GM21367 (cell line): Measurements from ENCODE around the gene VAMP2.

Experiments used
- ATAC-seq: cut with Tn5 transposase; IDR thresholded peaks from one replicate; pipeline ENCODE4 v1.9.1; 2021; ENCODE audit not compliant: unreplicated experiment

VAMP2 gene

DNA sequence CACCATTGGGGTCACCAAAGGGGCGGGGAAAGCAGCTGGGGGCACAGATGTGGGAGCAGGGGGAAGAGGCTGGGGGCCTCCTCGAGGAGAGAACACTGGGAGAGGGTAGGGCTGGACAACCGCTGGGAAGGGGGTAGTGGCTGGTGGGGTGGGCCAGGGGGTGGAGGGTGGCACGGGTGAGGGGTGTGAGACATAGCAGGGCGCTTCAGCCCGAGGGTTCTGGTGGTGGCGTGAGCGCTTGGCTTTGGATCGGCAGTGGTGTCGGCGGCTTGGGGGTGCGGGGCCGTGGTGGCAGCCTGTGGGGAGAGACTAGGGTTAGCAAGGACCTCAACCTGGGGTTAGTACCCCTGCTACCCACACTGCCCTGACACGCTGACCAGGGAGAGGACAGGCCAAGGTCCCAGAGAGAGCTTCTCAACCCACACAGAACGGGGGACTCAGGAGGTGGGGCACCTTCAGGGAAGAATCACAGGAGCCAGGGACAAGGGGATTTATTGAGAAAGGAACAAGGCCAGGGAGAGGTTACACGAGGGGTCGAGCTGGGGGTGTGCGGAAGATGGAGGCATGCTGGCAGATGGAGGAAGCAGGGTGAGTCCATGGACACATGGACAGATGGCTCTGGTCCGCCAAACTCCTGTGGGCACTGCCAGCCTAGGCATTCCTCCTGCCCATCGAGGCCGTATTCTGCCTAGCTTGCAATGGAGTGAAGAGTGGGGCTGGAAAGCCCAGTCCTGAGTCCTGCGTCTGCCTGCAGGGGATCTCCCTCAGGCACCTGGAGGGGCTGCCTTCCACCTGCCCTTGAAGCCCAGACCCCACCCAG is 19.0 kb downstream of the VAMP2 start:
- no peak for ATAC-seq

DNA sequence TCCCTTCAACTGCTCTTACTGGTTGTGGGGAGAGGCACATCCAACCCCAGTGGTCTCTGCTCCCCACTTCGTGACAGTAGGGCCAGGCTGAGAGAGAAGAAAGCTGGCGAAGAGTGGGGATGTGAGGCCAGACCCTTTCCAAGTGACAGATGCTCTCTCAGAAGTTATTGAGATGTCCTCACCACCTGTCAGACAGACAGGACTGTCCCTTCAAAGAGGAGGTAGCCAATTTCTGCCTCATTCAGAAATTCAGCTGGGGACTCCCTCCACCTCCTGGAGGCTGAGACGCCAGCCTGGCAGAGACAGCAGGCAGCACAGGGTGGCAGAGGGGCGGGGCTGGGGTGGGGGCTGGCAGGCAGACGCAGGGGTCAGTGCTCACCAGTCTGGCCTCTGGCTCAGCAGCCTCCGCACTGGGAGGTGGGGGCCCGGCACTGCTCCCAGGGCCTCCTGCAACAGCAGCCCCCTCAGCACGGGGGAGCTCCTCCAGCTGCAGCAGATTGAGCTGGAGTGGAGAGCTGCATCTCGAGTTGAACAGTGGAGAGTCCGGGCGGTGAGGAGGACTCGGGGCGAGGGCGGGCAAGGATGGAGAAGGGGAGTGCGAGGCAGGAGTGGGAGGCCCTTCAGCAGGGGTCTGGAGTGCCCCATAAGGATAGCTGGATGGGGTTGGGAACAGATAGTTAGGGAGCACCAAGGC is 19.7 kb downstream of the VAMP2 start:
- no peak for ATAC-seq

DNA sequence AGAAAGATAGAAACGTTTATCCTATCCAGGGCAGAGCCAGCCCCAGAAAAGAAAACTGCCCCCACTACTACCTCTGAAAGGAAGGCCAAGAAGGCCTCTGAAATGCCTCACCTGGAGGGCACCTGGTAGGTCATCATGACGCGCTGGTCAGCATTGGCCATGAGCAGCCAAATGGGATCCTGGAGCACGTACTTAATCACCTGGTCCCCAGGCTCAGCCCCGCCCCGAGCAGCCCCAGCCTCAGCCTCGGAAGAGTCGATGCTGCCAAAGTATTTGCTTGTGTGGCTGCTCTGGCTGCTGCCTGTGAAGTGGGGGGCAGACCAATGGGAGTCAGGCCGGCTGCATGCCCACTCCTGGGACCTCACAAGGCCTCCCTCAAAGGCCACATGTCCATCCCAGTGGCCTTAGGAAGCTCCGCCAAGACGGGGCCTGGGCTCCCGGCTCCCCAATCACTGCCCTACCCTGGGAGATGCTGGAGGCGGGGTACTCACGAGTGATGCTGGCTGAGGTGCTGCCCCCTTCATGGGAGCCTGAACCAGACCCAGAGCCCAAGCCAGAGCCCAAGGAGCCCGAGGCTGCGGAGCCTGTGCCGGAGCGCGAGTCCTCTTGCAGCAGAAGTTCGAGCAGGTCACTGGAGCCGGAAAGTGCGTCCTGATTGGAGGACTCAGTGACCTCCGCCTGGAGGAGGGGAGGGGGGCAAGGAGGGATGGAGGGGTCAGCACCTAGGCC is 20.4 kb downstream of the VAMP2 start:
- ATAC-seq, result no peak

DNA sequence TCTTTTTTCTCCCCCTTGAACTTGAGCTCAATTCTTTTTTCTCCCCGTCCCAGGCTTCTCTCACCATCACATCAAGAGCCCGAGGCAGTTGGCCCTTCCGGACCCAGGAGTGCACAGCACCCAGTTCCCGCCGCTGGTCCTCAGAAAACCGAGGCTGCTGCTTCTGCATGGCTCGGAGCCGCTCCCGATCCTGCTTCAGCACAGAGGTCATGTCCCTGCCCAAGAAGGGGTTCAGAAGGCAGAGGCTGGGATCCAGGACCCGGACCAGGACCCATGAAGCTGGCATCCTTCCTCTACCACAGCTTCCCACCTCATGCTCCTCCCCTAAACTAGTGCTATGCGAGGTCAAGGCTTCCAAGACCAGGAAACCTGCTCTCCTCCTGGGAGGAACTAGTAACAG is 21.0 kb downstream of the VAMP2 start:
- ATAC-seq, result no peak

- ATAC-seq, result no peak
These were observed 21.7 kb downstream of the VAMP2 start for GRCh38 chr17:8141045-8141444.

- ATAC-seq, result no peak
These were observed 22.4 kb downstream of the VAMP2 start for GRCh38 chr17:8140065-8141029.

- peak; percentile 49 for ATAC-seq
These were observed 23.9 kb downstream of the VAMP2 start for GRCh38 chr17:8138672-8139371.

- no peak for ATAC-seq
These were observed 24.4 kb downstream of the VAMP2 start for GRCh38 chr17:8138374-8138671.

GRCh38 chr17:8137645-8138373 is 24.9 kb downstream of the VAMP2 start:
- no peak for ATAC-seq

GRCh38 chr17:8133941-8134340 is 28.8 kb downstream of the VAMP2 start:
- no peak for ATAC-seq

DNA sequence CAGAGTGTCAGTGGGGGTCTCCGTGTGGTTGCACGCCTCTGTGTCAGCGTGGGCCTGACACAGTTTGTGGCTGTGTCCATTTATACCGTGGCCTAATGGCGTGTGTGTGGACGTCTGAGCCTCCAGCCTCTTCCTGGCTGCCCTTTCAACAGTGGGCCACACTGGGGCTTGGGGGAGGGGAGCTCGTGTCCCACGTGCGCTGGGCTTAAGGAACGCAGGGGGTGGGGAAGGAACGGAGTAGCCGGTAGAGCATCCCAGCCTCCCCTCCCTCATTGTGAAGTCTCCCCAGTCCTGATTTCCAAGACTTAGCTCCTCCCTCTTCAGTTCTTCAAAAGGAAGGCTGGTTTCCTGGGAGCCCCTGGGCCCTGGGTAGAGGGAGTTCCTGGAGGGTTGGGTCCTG is 29.3 kb downstream of the VAMP2 start:
- no peak for ATAC-seq

DNA sequence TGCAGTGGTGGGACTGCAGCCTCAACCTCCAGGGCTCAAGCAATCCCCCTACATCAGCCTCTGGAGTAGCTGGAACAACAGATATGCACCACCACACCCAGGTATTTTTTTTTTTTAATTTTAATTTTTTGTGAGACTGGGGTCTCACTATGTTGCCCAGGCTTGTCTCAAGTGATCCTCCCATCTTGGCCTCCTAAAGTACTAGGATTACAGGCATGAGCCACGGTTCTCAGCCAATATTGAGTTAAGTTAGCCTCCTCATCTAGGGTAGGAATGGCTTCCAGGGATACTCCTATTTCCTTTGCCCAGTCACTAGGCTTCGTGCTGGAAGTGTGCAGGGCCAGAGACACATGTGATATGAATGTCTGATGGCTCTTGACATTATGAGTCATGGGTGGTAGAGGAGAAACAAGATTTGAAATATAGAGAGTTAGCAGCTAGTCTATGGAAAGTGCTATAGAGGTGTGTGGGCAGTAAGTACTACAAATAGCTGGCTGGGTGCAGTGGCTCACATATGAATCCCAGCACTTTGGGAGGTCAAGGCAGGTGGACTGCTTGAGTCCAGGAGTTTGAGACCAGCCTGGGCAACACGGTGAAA is 30.8 kb downstream of the VAMP2 start:
- ATAC-seq, result no peak

GRCh38 chr17:8128125-8128784 is 34.5 kb downstream of the VAMP2 start:
- ATAC-seq, result no peak

DNA sequence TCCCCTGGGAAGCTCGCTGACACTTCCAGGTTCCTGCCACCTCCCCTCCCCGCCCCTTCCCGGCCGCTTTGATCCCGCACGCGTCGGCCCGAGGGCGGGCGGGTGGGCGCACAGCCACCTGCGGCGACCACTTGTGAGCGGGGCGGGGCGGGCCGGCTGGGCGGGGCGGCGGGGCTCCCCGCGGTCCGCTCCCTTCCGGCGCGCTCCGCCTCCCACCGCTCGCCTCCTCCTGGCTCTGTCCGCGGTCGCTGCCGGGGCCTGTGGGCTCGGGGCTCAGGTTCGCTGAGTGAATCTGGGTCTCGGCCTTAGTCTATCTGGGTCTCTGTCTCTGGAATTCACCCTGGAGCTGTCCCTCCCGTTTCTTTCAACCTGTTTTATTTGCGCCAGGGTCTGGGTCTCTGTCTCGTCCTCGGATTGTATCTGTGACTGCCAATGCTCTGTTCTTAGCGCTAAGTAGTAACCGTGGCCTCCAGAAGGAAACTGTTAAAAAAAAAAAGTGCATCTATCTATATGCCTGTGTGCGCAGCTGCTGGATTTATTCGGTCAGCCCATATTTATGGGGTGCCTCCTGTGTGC is 36.2 kb downstream of the VAMP2 start:
- no peak for ATAC-seq

GRCh38 chr17:8125947-8126490 is 36.7 kb downstream of the VAMP2 start:
- ATAC-seq, result no peak

- ATAC-seq, result no peak
These were observed 37.4 kb downstream of the VAMP2 start for GRCh38 chr17:8125154-8125946.
